PFSK-1 (cell line): ENCODE measurements around the gene PGA5.

Experiments used
- FOXP2 ChIP-seq: optimal IDR thresholded peaks from 2 replicates; pipeline ENCODE3; 2011; ENCODE audit warnings: borderline replicate concordance, control low read depth, inconsistent platforms; ENCODE audit not compliant: insufficient read depth; ENCODE audit errors: extremely low read length, extremely low read depth
- POLR2AphosphoS5 ChIP-seq: IDR thresholded peaks from 2 replicates; pipeline ENCODE4 v1.6.1; 2012; ENCODE audit warnings: low read depth, mild to moderate bottlenecking, control low read depth, low read length, moderate library complexity
- REST ChIP-seq, 2 experiments: IDR thresholded peaks; 2 replicates each; pipeline versions ENCODE4 v1.6.1 to v1.8.0; 2011 to 2012; ENCODE audit warnings: low read depth in 2 of 2, low read length in 2 of 2, control low read depth in 1 of 2, inconsistent platforms in 1 of 2, mild to moderate bottlenecking in 1 of 2, moderate library complexity in 1 of 2; ENCODE audit not compliant: insufficient read depth in 1 of 2
- SIN3A ChIP-seq: IDR thresholded peaks from 2 replicates; pipeline ENCODE4 v1.6.1; 2012; ENCODE audit warnings: mild to moderate bottlenecking, low read length, moderate library complexity, borderline replicate concordance; ENCODE audit not compliant: insufficient read depth
- TAF1 ChIP-seq: IDR thresholded peaks from 2 replicates; pipeline ENCODE4 v1.6.1; 2012; ENCODE audit warnings: low read length, control low read depth, borderline replicate concordance; ENCODE audit not compliant: insufficient read depth

Gene PGA5

GRCh38 chr11:61265357-61265756 is 24.4 kb downstream of the PGA5 start:
- TF ChIP-seq FOXP2 = no peak
- TF ChIP-seq POLR2AphosphoS5 = no peak
- no peak for TF ChIP-seq SIN3A
- no peak for TF ChIP-seq REST (IDR thresholded peaks at IDR 0.05; ENCODE audit: insufficient read depth in 1 of 2, low read depth in 2 of 2, low read length in 2 of 2)
- no peak for TF ChIP-seq TAF1

GRCh38 chr11:61266602-61267001 is 25.6 kb downstream of the PGA5 start:
- TF ChIP-seq SIN3A = no peak
- no peak for TF ChIP-seq FOXP2
- TF ChIP-seq TAF1 = no peak
- no peak for TF ChIP-seq POLR2AphosphoS5
- no peak for TF ChIP-seq REST (IDR thresholded peaks at IDR 0.05; ENCODE audit: insufficient read depth in 1 of 2, low read depth in 2 of 2, low read length in 2 of 2)

GRCh38 chr11:61267437-61267841 is 26.5 kb downstream of the PGA5 start:
- TF ChIP-seq POLR2AphosphoS5 = no peak
- no peak for TF ChIP-seq SIN3A
- no peak for TF ChIP-seq FOXP2
- TF ChIP-seq TAF1 = no peak
- TF ChIP-seq REST (IDR thresholded peaks at IDR 0.05; ENCODE audit: insufficient read depth in 1 of 2, low read depth in 2 of 2, low read length in 2 of 2) = no peak

- TF ChIP-seq POLR2AphosphoS5 (no peak), SIN3A (no peak), REST (IDR thresholded peaks at IDR 0.05; ENCODE audit: insufficient read depth in 1 of 2, low read depth in 2 of 2, low read length in 2 of 2) (no peak), FOXP2 (no peak), TAF1 (no peak)
Measured at GRCh38 chr11:61268588-61269250, 27.7 kb downstream of the PGA5 start.
